Measurements from ENCODE around the gene PDGFD. TPM values are rescaled to one million over a fixed set of nuclear protein-coding genes. Genes with fewer than 3 reads are reported as not detected.

PDGFD gene
- total RNA-seq, 1 donor from 2014 or later = 5.0 TPM

DNA sequence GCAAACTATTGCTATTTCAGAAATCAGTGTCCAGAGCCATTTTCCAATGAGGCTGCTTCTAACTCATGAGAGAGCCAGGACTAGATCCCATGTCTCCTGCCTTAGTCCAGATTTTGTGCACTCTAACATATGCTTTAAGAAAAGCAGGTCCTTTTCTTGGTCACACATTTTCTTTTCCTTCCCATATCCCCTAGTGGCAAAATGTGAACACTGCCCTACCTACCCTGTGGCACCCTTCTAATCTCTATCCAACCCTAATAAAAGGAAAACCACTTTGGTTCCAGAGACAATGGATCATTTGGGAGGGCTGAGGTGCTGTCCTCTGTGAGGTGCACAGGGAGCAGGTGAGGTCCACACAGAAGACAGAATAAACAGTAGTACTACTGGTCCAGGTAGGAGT, 199.6 kb downstream of the PDGFD start:
- intact Hi-C loops (cut with DNase I) = no loop called here
- Histone ChIP-seq H3K27me3 (no peaks in the 10 kb centered on the region), H3K27ac (no peak overlapping the region), H3K36me3 (no peaks in the 10 kb centered on the region), H3K4me3 (no peak overlapping the region), H3K9me3 (no peaks in the 10 kb centered on the region), H3K4me1 (no peaks in the 10 kb centered on the region)
- TF ChIP-seq, protein P1, sequence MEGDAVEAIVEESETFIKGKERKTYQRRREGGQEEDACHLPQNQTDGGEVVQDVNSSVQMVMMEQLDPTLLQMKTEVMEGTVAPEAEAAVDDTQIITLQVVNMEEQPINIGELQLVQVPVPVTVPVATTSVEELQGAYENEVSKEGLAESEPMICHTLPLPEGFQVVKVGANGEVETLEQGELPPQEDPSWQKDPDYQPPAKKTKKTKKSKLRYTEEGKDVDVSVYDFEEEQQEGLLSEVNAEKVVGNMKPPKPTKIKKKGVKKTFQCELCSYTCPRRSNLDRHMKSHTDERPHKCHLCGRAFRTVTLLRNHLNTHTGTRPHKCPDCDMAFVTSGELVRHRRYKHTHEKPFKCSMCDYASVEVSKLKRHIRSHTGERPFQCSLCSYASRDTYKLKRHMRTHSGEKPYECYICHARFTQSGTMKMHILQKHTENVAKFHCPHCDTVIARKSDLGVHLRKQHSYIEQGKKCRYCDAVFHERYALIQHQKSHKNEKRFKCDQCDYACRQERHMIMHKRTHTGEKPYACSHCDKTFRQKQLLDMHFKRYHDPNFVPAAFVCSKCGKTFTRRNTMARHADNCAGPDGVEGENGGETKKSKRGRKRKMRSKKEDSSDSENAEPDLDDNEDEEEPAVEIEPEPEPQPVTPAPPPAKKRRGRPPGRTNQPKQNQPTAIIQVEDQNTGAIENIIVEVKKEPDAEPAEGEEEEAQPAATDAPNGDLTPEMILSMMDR (IDR thresholded peaks at IDR 0.05) = no peak
- no peak for ATAC-seq
- DNase-seq = no peak

DNA sequence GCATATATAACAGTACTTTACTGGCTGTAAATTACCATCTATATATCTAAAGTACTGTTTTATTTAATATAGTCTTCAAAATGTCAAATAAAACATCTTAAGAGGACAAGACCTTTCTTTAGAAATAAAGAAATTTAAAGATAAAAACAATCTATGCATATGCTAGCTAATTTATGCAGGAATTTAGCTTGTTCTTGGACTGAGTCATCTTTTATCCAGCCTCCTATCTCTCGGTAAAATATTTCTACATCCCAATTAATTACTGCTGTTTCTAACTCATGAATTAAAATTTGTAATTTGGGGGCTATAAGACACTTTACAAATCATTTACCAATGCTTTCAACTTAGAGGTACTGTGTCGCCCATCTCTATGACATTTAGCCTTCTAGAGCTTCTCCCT, 200.3 kb downstream of the PDGFD start:
- no peaks in the 10 kb centered on the region for H3K9me3 ChIP-seq
- no peaks in the 10 kb centered on the region for H3K36me3 ChIP-seq
- H3K27ac ChIP-seq = no peak overlapping the region
- H3K27me3 ChIP-seq = no peaks in the 10 kb centered on the region
- TF ChIP-seq, protein P1 (IDR thresholded peaks at IDR 0.05) = no peak
- no peak overlapping the region for H3K4me3 ChIP-seq
- DNase-seq = no peak
- H3K4me1 ChIP-seq = no peaks in the 10 kb centered on the region
- no peak for ATAC-seq
- intact Hi-C loops (cut with DNase I) = no loop called here

DNA sequence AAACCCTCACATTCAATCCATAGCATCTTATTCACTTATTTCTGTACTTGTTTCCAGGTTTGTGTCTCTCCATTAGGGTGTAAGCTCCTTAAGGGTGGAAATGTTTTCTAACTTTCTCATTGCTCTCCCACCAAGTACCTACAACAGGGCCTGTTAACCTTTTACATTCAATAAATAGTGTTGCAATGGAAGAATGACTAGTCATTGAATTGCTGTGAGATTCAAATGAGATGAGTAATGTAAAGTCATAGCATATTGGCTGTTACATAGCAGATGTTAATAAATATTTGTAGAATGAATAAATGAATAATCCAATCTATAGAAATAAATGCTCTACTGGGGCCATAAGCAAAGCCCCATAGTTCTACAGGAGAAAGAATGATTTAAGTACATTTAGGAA, 202.9 kb downstream of the PDGFD start:
- TF ChIP-seq, protein P1 (IDR thresholded peaks at IDR 0.05) = no peak
- Histone ChIP-seq H3K36me3 (no peaks in the 10 kb centered on the region), H3K4me3 (no peak overlapping the region), H3K9me3 (no peaks in the 10 kb centered on the region), H3K27ac (no peak overlapping the region), H3K27me3 (no peaks in the 10 kb centered on the region), H3K4me1 (no peaks in the 10 kb centered on the region)
- intact Hi-C loops (cut with DNase I) = no loop called here
- DNase-seq (no peak), ATAC-seq (no peak)

DNA sequence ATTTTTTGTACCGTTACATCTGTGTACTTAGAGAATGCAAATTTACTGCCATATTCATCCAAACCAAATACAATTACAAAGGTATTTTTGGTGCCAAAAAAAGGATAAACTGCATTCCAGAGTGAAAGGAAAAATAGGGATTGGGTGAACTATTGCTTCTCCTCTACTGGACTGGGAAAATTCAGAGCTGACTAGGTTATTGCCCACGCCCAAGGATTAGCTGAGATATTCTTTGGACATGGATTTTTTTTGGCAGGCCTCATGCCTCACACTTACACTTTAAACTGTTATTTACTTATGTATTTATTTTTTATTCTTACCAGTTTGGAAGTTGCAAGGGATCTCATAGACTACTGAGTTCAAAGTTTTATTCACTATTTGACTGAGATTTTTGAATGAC, 203.8 kb downstream of the PDGFD start:
- Histone ChIP-seq H3K4me3 (no peak overlapping the region), H3K27me3 (no peaks in the 10 kb centered on the region), H3K27ac (no peak overlapping the region), H3K36me3 (no peaks in the 10 kb centered on the region), H3K9me3 (no peaks in the 10 kb centered on the region), H3K4me1 (no peaks in the 10 kb centered on the region)
- TF ChIP-seq, protein P1 (IDR thresholded peaks at IDR 0.05) = no peak
- intact Hi-C loops (cut with DNase I) = no loop called here
- no peak for ATAC-seq
- no peak for DNase-seq

DNA sequence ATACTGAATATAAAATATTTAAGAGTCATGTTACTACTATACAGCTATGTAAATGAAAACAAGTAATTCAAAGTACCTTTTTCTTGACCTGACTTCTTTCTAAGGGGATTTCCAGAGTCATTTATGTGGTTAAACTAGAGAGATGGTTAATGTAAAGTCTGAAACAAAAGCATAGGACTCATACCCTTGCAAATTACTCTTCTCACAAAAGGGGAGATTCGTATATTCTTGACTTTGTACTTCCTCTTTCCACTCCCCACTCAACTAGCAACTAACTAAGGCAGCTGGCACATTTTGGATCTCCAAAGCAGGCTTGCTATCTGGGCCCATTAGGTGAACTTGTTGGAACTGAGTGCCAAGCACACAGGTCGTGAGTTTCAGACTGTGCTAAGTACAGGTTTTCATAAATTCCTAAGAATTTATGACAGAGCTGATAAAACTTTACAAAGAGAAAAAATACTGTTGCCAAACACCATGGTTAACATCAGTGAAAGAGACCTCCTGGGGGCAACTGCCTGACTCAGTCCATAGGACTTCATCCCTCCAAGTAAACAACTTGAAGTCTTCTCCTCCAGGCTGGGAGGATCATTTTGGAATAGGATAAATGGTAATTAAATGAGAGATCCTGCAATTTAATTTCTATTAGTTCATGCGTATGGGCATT, 204.5 kb downstream of the PDGFD start:
- ATAC-seq = no peak
- DNase-seq = no peak
- TF ChIP-seq, protein P1 (IDR thresholded peaks at IDR 0.05) = no peak
- H3K9me3 ChIP-seq = no peaks in the 10 kb centered on the region
- no peaks in the 10 kb centered on the region for H3K4me1 ChIP-seq
- H3K4me3 ChIP-seq = no peak overlapping the region
- intact Hi-C loops (cut with DNase I) = no loop called here
- H3K27ac ChIP-seq = no peak overlapping the region
- H3K27me3 ChIP-seq = no peaks in the 10 kb centered on the region
- H3K36me3 ChIP-seq = no peaks in the 10 kb centered on the region
